ENCODE data around the gene AUTS2. TPM values are rescaled to one million over a fixed set of nuclear protein-coding genes. Genes with fewer than 3 reads are reported as not detected.

AUTS2 gene
- total RNA-seq, 1 experiment from 2014 or later = 2.2 TPM

GRCh38 chr7:69684369-69685292 is 86.4 kb downstream of the AUTS2 start:
- Histone ChIP-seq H3K9me3 (no peaks in the 10 kb centered on the region), H3K36me3 (no peaks in the 10 kb centered on the region), H3K4me3 (no peak overlapping the region), H3K27me3 (no peaks in the 10 kb centered on the region)
- DNase-seq = no peak

- Histone ChIP-seq H3K27me3 (no peaks in the 10 kb centered on the region), H3K4me3 (no peak overlapping the region), H3K9me3 (no peaks in the 10 kb centered on the region), H3K36me3 (no peaks in the 10 kb centered on the region)
- no peak for DNase-seq
These were observed 87.0 kb downstream of the AUTS2 start for GRCh38 chr7:69685293-69685631.

GRCh38 chr7:69686366-69686765 is 88.1 kb downstream of the AUTS2 start:
- DNase-seq = no peak
- Histone ChIP-seq H3K4me3 (no peak overlapping the region), H3K27me3 (no peaks in the 10 kb centered on the region)

GRCh38 chr7:69687739-69688433 is 89.6 kb downstream of the AUTS2 start:
- H3K36me3 ChIP-seq = no peaks in the 10 kb centered on the region
- H3K4me3 ChIP-seq = no peak overlapping the region
- no peak for DNase-seq
- H3K9me3 ChIP-seq = no peaks in the 10 kb centered on the region
- H3K27me3 ChIP-seq = no peaks in the 10 kb centered on the region

More at GRCh38 chr7:69686366-69686765, 88.1 kb downstream of the AUTS2 start:
- H3K9me3 ChIP-seq = no peaks in the 10 kb centered on the region
- H3K36me3 ChIP-seq = no peaks in the 10 kb centered on the region

- no peak overlapping the region for H3K4me3 ChIP-seq
- no peaks in the 10 kb centered on the region for H3K9me3 ChIP-seq
- DNase-seq = no peak
- H3K27me3 ChIP-seq = no peaks in the 10 kb centered on the region
- H3K36me3 ChIP-seq = no peaks in the 10 kb centered on the region
These were observed 92.1 kb downstream of the AUTS2 start for GRCh38 chr7:69690329-69690728.

GRCh38 chr7:69691327-69691726 is 93.1 kb downstream of the AUTS2 start:
- H3K36me3 ChIP-seq = no peaks in the 10 kb centered on the region
- H3K27me3 ChIP-seq = no peaks in the 10 kb centered on the region
- no peak for DNase-seq
- H3K4me3 ChIP-seq = no peak overlapping the region
- no peaks in the 10 kb centered on the region for H3K9me3 ChIP-seq

GRCh38 chr7:69691734-69692133 is 93.5 kb downstream of the AUTS2 start:
- no peaks in the 10 kb centered on the region for H3K27me3 ChIP-seq
- DNase-seq = no peak
- no peaks in the 10 kb centered on the region for H3K9me3 ChIP-seq
- H3K4me3 ChIP-seq = no peak overlapping the region
- H3K36me3 ChIP-seq = no peaks in the 10 kb centered on the region

GRCh38 chr7:69692611-69693010 is 94.3 kb downstream of the AUTS2 start:
- H3K9me3 ChIP-seq = no peaks in the 10 kb centered on the region
- H3K36me3 ChIP-seq = no peaks in the 10 kb centered on the region
- no peak for DNase-seq
- H3K4me3 ChIP-seq = no peak overlapping the region
- no peaks in the 10 kb centered on the region for H3K27me3 ChIP-seq

GRCh38 chr7:69693042-69693441 is 94.8 kb downstream of the AUTS2 start:
- H3K9me3 ChIP-seq = no peaks in the 10 kb centered on the region

GRCh38 chr7:69696054-69696591 is 97.8 kb downstream of the AUTS2 start:
- no peaks in the 10 kb centered on the region for H3K27me3 ChIP-seq

More at GRCh38 chr7:69693042-69693441, 94.8 kb downstream of the AUTS2 start:
- no peaks in the 10 kb centered on the region for H3K36me3 ChIP-seq
- DNase-seq = no peak
- no peaks in the 10 kb centered on the region for H3K27me3 ChIP-seq
- no peak overlapping the region for H3K4me3 ChIP-seq

GRCh38 chr7:69696686-69697685 is 98.7 kb downstream of the AUTS2 start:
- no peaks in the 10 kb centered on the region for H3K9me3 ChIP-seq
- H3K27me3 ChIP-seq = no peaks in the 10 kb centered on the region
- DNase-seq = no peak
- no peak overlapping the region for H3K4me3 ChIP-seq
- H3K36me3 ChIP-seq = no peaks in the 10 kb centered on the region

More at GRCh38 chr7:69696054-69696591, 97.8 kb downstream of the AUTS2 start:
- Histone ChIP-seq H3K9me3 (no peaks in the 10 kb centered on the region), H3K36me3 (no peaks in the 10 kb centered on the region), H3K4me3 (no peak overlapping the region)
- no peak for DNase-seq

- Histone ChIP-seq H3K36me3 (no peaks in the 10 kb centered on the region), H3K27me3 (no peaks in the 10 kb centered on the region), H3K9me3 (no peaks in the 10 kb centered on the region), H3K4me3 (no peak overlapping the region)
- DNase-seq = no peak
These were observed 100.0 kb downstream of the AUTS2 start for GRCh38 chr7:69698109-69698825.

GRCh38 chr7:69699931-69700330 is 101.7 kb downstream of the AUTS2 start:
- H3K4me3 ChIP-seq = no peak overlapping the region
- DNase-seq = no peak

GRCh38 chr7:69700331-69700730 is 102.1 kb downstream of the AUTS2 start:
- no peak for DNase-seq

More at GRCh38 chr7:69699931-69700330, 101.7 kb downstream of the AUTS2 start:
- no peaks in the 10 kb centered on the region for H3K27me3 ChIP-seq
- H3K9me3 ChIP-seq = no peaks in the 10 kb centered on the region
- H3K36me3 ChIP-seq = no peaks in the 10 kb centered on the region

GRCh38 chr7:69701288-69701687 is 103.0 kb downstream of the AUTS2 start:
- Histone ChIP-seq H3K9me3 (no peaks in the 10 kb centered on the region), H3K36me3 (no peaks in the 10 kb centered on the region), H3K27me3 (no peaks in the 10 kb centered on the region), H3K4me3 (no peak overlapping the region)
- no peak for DNase-seq

More at GRCh38 chr7:69700331-69700730, 102.1 kb downstream of the AUTS2 start:
- Histone ChIP-seq H3K4me3 (no peak overlapping the region), H3K36me3 (no peaks in the 10 kb centered on the region), H3K27me3 (no peaks in the 10 kb centered on the region), H3K9me3 (no peaks in the 10 kb centered on the region)

- Histone ChIP-seq H3K4me3 (no peak overlapping the region), H3K36me3 (no peaks in the 10 kb centered on the region)
- no peak for DNase-seq
These were observed 104.1 kb downstream of the AUTS2 start for GRCh38 chr7:69702357-69702756.

More at GRCh38 chr7:69702357-69702756, 104.1 kb downstream of the AUTS2 start:
- Histone ChIP-seq H3K9me3 (no peaks in the 10 kb centered on the region), H3K27me3 (peaks cover 3% of the 10 kb centered on the region; the same call in 1 of the 2 replicates)

Data from MG63 (cell line).